HepG2 (cell line): Measurements from ENCODE around the gene AIFM1. TPM values are rescaled to one million over a fixed set of nuclear protein-coding genes. Genes with fewer than 3 reads are reported as not detected.
A peak's percentile ranks its signal among the peaks of the same experiment; 100 is the strongest.

Source experiments
- ATM ChIP-seq: fragments of 450-650 bp; IDR thresholded peaks from 2 replicates; pipeline ENCODE4 v1.7.1; 2017; ENCODE audit warnings: mild to moderate bottlenecking, borderline replicate concordance
- HCFC1 ChIP-seq: fragments of 150-350 bp; IDR thresholded peaks from 2 replicates; pipeline ENCODE4 v1.6.1; 2014; ENCODE audit warnings: low read depth, low read length
- HDAC2 ChIP-seq: sonication (generic); formaldehyde crosslinking; IDR thresholded peaks from 2 replicates; pipeline ENCODE4 v1.4.0; 2020; ENCODE audit warnings: missing genetic modification reagents
- IKZF4 ChIP-seq: sonication (generic); formaldehyde crosslinking; IDR thresholded peaks from 2 replicates; pipeline ENCODE4 v1.5.1; 2020; ENCODE audit warnings: borderline replicate concordance, mild to moderate bottlenecking, low read depth, missing genetic modification reagents; ENCODE audit errors: not compliant biosample characterization
- JARID2 ChIP-seq: sonication (generic); formaldehyde crosslinking; IDR thresholded peaks from 2 replicates; pipeline ENCODE4 v1.8.1; 2023; ENCODE audit warnings: missing genetic modification reagents, inconsistent platforms; ENCODE audit not compliant: insufficient replicate concordance
- JUN ChIP-seq: sonication (generic); formaldehyde crosslinking; IDR thresholded peaks from 2 replicates; pipeline ENCODE4 v1.4.0; 2020; ENCODE audit warnings: mild to moderate bottlenecking, missing genetic modification reagents
- KAT8 ChIP-seq: IDR thresholded peaks from 2 replicates; pipeline ENCODE4 v1.6.1; 2016; ENCODE audit warnings: missing genetic modification reagents, missing compliant biosample characterization
- KDM2A ChIP-seq: sonication (generic); formaldehyde crosslinking; IDR thresholded peaks from 2 replicates; pipeline ENCODE4 v1.4.0; 2020; ENCODE audit warnings: low read depth, missing genetic modification reagents, borderline replicate concordance
- KDM5A ChIP-seq: fragments of 200-600 bp; sonication (generic); IDR thresholded peaks from 2 replicates; pipeline ENCODE4 v1.7.0; 2018; ENCODE audit warnings: antibody characterized with exemption, mild to moderate bottlenecking, low read length, borderline replicate concordance
- MBD4 ChIP-seq: IDR thresholded peaks from 2 replicates; pipeline ENCODE4 v1.6.1; 2012; ENCODE audit warnings: low read length, inconsistent platforms, borderline replicate concordance
- MED8 ChIP-seq: sonication (generic); formaldehyde crosslinking; IDR thresholded peaks from 2 replicates; pipeline ENCODE4 v1.8.1; 2023; ENCODE audit warnings: mild to moderate bottlenecking, missing genetic modification reagents; ENCODE audit not compliant: insufficient replicate concordance
- NR2F6 ChIP-seq, 2 experiments: IDR thresholded peaks; 2 replicates each; pipeline ENCODE4 v1.6.1; 2016; ENCODE audit warnings: antibody characterized with exemption in 1 of 2, mild to moderate bottlenecking in 1 of 2
- POGK ChIP-seq: sonication (generic); formaldehyde crosslinking; conservative IDR thresholded peaks from 2 replicates; pipeline ENCODE4 v1.8.0; 2022; ENCODE audit warnings: mild to moderate bottlenecking, moderate library complexity, missing genetic modification reagents
- REPIN1 ChIP-seq: sonication (generic); formaldehyde crosslinking; IDR thresholded peaks from 2 replicates; pipeline ENCODE4 v1.8.0; 2022; ENCODE audit warnings: missing genetic modification reagents, low read depth, mild to moderate bottlenecking, borderline replicate concordance
- RERE ChIP-seq: IDR thresholded peaks from 2 replicates; pipeline ENCODE4 v1.6.1; 2016; ENCODE audit warnings: low read depth, missing genetic modification reagents, missing compliant biosample characterization
- SPEN ChIP-seq: sonication (generic); formaldehyde crosslinking; IDR thresholded peaks from 2 replicates; pipeline ENCODE4 v1.5.1; 2020; ENCODE audit warnings: low read depth, mild to moderate bottlenecking, missing genetic modification reagents
- SSRP1 ChIP-seq: IDR thresholded peaks from 2 replicates; pipeline ENCODE4 v1.6.1; 2016; ENCODE audit warnings: control low read depth
- TEAD2 ChIP-seq: sonication (generic); formaldehyde crosslinking; IDR thresholded peaks from 2 replicates; pipeline ENCODE4 v1.9.0; 2021; ENCODE audit warnings: missing genetic modification reagents
- TEF ChIP-seq: sonication (generic); formaldehyde crosslinking; IDR thresholded peaks from 2 replicates; pipeline ENCODE4 v1.5.0; 2020; ENCODE audit warnings: missing genetic modification reagents
- ZNF225 ChIP-seq: sonication (generic); formaldehyde crosslinking; IDR thresholded peaks from 2 replicates; pipeline ENCODE4 v1.4.0; 2020; ENCODE audit warnings: mild to moderate bottlenecking, missing genetic modification reagents
- ZNF460 ChIP-seq: sonication (generic); formaldehyde crosslinking; IDR thresholded peaks from 2 replicates; pipeline ENCODE4 v1.5.1; 2020; ENCODE audit warnings: missing genetic modification reagents, mild to moderate bottlenecking, borderline replicate concordance
- polyA plus RNA-seq, 8 experiments: library from polyadenylated mRNA; depleted of rRNA in 3 of 8; stranded (reverse) in 7 of 8; unstranded in 1 of 8; fragments of >200 nt; fragmentation: Illumina TruSeq in 4 of 8; extraction: Trizol in 4 of 8; gene quantifications; 2 replicates each; pipeline versions ENCODE4 v1.2.1 to v1.2.3, GENCODE V29; 2011 to 2016; ENCODE audit warnings: low read depth in 4 of 8, missing spikeins in 1 of 8, mixed read lengths in 1 of 8; ENCODE audit not compliant: insufficient read depth in 1 of 8
- total RNA-seq, 5 experiments: library from RNA; depleted of rRNA; stranded (reverse); fragments of >200 nt; fragmentation: Illumina TruSeq; extraction: Trizol; gene quantifications; 2 replicates each; pipeline ENCODE4 v1.2.3, GENCODE V29; 2016; ENCODE audit warnings: low read depth in 1 of 5

AIFM1 gene
- total and polyA plus RNA-seq, 2 of the 13 experiments (the other 11 are each of a cell fraction or from before 2014, with no cell fraction given), result 42.8 to 46.9 TPM

DNA sequence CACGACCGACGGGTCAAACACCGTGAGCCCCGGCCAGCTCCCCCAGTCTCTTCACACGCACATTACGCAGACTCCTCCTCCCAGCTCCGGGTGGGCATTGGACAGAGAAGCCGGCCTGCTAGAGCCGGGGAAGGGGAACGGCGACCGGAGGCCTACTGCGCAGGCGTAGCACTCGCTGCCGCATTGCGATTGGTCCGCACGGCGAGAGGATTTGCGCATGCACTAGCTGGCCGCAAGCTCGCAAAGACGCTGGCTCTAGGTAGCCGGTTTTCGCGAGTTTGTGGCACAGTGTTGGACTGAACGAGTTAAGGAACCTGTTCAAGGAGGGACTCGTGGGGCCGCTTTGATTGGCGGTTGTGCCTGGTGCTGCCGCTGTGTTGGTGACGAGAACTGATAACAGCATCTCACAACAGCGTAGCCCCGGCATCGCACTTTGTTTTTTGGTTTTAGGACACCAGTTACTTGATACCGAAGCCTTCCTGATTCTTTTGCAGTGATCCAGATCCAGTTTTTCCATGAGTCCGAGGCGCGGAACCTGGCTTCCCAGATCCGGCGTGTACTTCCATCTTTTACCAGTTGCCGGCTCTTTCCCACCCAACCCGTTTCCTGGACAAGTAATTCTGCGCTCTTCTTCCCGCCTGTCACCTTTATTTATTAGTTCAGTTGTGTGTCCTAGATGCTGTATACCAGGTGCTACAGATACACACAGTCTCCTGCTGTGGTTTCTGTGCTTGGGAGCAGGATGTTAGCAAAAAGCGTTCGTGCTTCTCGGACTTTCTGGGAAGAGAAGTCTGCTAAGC is at the start of gene AIFM1 (continued):
- TF ChIP-seq RERE (CRISPR knock-in tag) (no peak), SPEN (no peak; the same call in 1 of the 2 replicates), KAT8 (CRISPR knock-in tag) (peak; percentile 42; the same call in 1 of the 2 replicates), JARID2 (CRISPR knock-in tag) (no peak), ATM (no peak), KDM5A (no peak; the same call in 1 of the 2 replicates), ZNF460 (no peak), HDAC2 (CRISPR knock-in tag) (0 out of 2 replicates have a peak, but pooled peaks have one; percentile 10), POGK (CRISPR knock-in tag) (0 out of 2 replicates have a peak, but pooled peaks have one; percentile 15), NR2F6 (IDR thresholded peaks at IDR 0.05) (no peak), NR2F6 (CRISPR knock-in tag; IDR thresholded peaks at IDR 0.05) (no peak), ZNF225 (CRISPR knock-in tag) (no peak), HCFC1 (no peak), TEAD2 (CRISPR knock-in tag) (no peak), MBD4 (no peak), IKZF4 (CRISPR knock-in tag) (no peak), SSRP1 (CRISPR knock-in tag) (no peak), KDM2A (no peak; the same call in 1 of the 2 replicates), TEF (CRISPR knock-in tag) (no peak), JUN (CRISPR knock-in tag) (no peak), REPIN1 (no peak), MED8 (no peak)
